BJ (cell line): ENCODE results near the gene CCDC187. TPM values are rescaled to one million over a fixed set of nuclear protein-coding genes. Genes with fewer than 3 reads are reported as not detected.

Source experiments
- CTCF ChIA-PET: fragments of 350-600 bp; formaldehyde crosslinking; extraction: SDS; loops from one replicate; lab custom pipeline; 2021; ENCODE audit warnings: antibody characterized with exemption, inconsistent platforms; lab: Yijun Ruan, JAX
- POLR2A ChIA-PET: fragments of 300-600 bp; sonication (Branson Sonifier 250); formaldehyde crosslinking; extraction: SDS; loops from one replicate; lab custom pipeline; 2021; ENCODE audit warnings: antibody characterized with exemption; lab: Charles Lee
- DNase-seq: peaks from one replicate; pipeline ENCODE4 v3.0.0-alpha.2; 2011; ENCODE audit warnings: low read depth
- H3K27me3 ChIP-seq: 2 replicates; pipeline ENCODE4 v1.6.0; 2011; ENCODE audit warnings: low read length; ENCODE audit not compliant: control insufficient read depth, insufficient read depth
- H3K36me3 ChIP-seq: 2 replicates; pipeline ENCODE4 v1.5.1; 2011; ENCODE audit warnings: low read length; ENCODE audit not compliant: control insufficient read depth, insufficient read depth
- H3K4me3 ChIP-seq: 2 replicates; pipeline ENCODE4 v1.5.1; 2011; ENCODE audit warnings: low read depth, mild to moderate bottlenecking, control low read depth, low read length
- polyA plus RNA-seq: library from polyadenylated mRNA; depleted of rRNA; stranded (reverse); fragments of >200 nt; gene quantifications from 2 replicates; pipeline ENCODE4 v1.2.3, GENCODE V29; 2011
- TF ChIP-seq, protein P1 (sequence below): IDR thresholded peaks from 2 replicates; pipeline ENCODE4 v1.5.1; 2011; ENCODE audit warnings: low read depth, mild to moderate bottlenecking, control low read depth, inconsistent platforms, low read length, moderate library complexity; ENCODE audit not compliant: insufficient read depth

Gene CCDC187
- polyA plus RNA-seq, 1 experiment: not detected

- no peak overlapping the region for H3K4me3 ChIP-seq
- peaks cover 19% of the 10 kb centered on the region for H3K27me3 ChIP-seq
- ChIA-PET CTCF (interaction anchor here (0.9 kb wide), 1 partner anchor 9 kb away, joined by 4 read pairs; no protein-coding TSS in a partner anchor), POLR2A (no interaction called here)
- TF ChIP-seq, protein P1, sequence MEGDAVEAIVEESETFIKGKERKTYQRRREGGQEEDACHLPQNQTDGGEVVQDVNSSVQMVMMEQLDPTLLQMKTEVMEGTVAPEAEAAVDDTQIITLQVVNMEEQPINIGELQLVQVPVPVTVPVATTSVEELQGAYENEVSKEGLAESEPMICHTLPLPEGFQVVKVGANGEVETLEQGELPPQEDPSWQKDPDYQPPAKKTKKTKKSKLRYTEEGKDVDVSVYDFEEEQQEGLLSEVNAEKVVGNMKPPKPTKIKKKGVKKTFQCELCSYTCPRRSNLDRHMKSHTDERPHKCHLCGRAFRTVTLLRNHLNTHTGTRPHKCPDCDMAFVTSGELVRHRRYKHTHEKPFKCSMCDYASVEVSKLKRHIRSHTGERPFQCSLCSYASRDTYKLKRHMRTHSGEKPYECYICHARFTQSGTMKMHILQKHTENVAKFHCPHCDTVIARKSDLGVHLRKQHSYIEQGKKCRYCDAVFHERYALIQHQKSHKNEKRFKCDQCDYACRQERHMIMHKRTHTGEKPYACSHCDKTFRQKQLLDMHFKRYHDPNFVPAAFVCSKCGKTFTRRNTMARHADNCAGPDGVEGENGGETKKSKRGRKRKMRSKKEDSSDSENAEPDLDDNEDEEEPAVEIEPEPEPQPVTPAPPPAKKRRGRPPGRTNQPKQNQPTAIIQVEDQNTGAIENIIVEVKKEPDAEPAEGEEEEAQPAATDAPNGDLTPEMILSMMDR: no peak
- no peaks in the 10 kb centered on the region for H3K36me3 ChIP-seq
- no peak for DNase-seq
Observed at GRCh38 chr9:136273921-136274785, 29.7 kb downstream of the CCDC187 start.

GRCh38 chr9:136273244-136273865 lies 30.5 kb downstream of the CCDC187 start:
- peaks cover 23% of the 10 kb centered on the region for H3K27me3 ChIP-seq
- ChIA-PET CTCF (interaction anchor here (0.9 kb wide), 1 partner anchor 9 kb away, joined by 4 read pairs; no protein-coding TSS in a partner anchor), POLR2A (no interaction called here)
- TF ChIP-seq, protein P1: no peak
- H3K36me3 ChIP-seq: no peaks in the 10 kb centered on the region
- no peak overlapping the region for H3K4me3 ChIP-seq
- no peak for DNase-seq

- DNase-seq: no peak
- H3K27me3 ChIP-seq: peaks cover 18% of the 10 kb centered on the region
- TF ChIP-seq, protein P1: no peak
- no peaks in the 10 kb centered on the region for H3K36me3 ChIP-seq
- CTCF ChIA-PET: no interaction called here
- H3K4me3 ChIP-seq: no peak overlapping the region
- POLR2A ChIA-PET: no interaction called here
Observed at GRCh38 chr9:136270173-136270705, 33.7 kb downstream of the CCDC187 start.

DNA sequence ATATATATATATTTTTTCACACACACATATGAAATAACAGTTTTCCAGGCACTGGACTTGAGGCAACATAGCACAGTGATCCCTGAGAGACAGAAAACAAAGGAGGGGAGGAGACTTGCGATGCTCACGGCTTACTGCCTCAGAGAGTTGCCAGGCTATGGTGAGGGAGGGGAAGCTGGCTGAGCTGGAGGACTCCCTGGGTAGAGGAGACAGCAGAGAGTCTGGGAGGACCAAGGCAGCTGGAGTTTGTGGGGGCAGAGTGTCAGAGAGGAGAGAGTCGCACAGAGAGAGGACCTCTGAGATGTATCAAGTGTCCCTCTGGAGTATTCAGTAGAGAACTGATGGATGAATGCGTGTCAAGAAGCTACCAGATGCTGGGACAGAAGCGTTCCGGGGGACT lies 35.2 kb downstream of the CCDC187 start:
- Histone ChIP-seq H3K4me3 (no peak overlapping the region), H3K27me3 (peaks cover 11% of the 10 kb centered on the region), H3K36me3 (no peaks in the 10 kb centered on the region)
- no peak for DNase-seq
- POLR2A ChIA-PET: no interaction called here
- CTCF ChIA-PET: interaction anchor here (2.5 kb wide), 1 partner anchor 14 kb away, joined by 15 read pairs; no protein-coding TSS in a partner anchor
- TF ChIP-seq, protein P1: no peak

DNA sequence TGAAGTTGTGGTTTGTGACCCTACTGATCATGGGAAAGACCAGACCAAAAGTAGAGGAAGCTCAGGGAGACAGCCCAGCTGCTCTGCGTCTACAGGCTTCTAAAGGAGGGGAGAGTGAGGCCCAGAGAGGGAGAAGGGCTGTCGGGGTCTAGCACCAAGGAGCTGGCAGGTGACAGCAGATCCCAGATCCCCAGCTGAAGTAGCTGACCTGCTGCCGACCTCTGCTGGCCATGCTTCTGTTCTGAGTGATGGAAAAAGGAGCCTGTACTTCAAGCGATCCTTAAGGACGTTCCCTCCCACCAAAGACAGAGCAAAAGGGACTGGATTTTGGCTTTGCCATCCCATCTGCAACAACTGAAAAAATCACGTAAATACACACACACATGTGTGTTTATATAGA lies 35.6 kb downstream of the CCDC187 start:
- DNase-seq: no peak
- H3K4me3 ChIP-seq: no peak overlapping the region
- H3K27me3 ChIP-seq: peaks cover 11% of the 10 kb centered on the region
- POLR2A ChIA-PET: no interaction called here
- H3K36me3 ChIP-seq: no peaks in the 10 kb centered on the region
- CTCF ChIA-PET: interaction anchor here (2.5 kb wide), 1 partner anchor 15 kb away, joined by 15 read pairs; no protein-coding TSS in a partner anchor
- TF ChIP-seq, protein P1: 0 out of 2 replicates have a peak, but pooled peaks have one; percentile 12
